Lower lobe of right lung (tissue), 2 donors: Measurements from ENCODE around the gene RGMA. TPM values are rescaled to one million over a fixed set of nuclear protein-coding genes. Genes with fewer than 3 reads are reported as not detected.

ENCODE experiments used
- ATAC-seq, 2 donors: fragments of 200-7000 bp; cut with Tn5 transposase; one replicate each; pipeline ENCODE4 v1.9.1; 2020 to 2022; ENCODE audit warnings: mild to moderate bottlenecking in 2 of 2, moderate library complexity in 2 of 2
- DNase-seq: peaks from one replicate; pipeline ENCODE4 v3.0.0-alpha.2; 2020
- H3K27ac ChIP-seq: fragments of 200-600 bp; one replicate; pipeline ENCODE4 v1.8.0; 2022
- H3K27me3 ChIP-seq: fragments of 200-600 bp; one replicate; pipeline ENCODE4 v1.8.0; 2022; ENCODE audit warnings: low read depth
- H3K36me3 ChIP-seq: fragments of 200-600 bp; one replicate; pipeline ENCODE4 v1.8.0; 2022; ENCODE audit warnings: mild to moderate bottlenecking
- H3K4me1 ChIP-seq: fragments of 200-600 bp; one replicate; pipeline ENCODE4 v1.8.0; 2022
- H3K4me3 ChIP-seq: fragments of 200-600 bp; one replicate; pipeline ENCODE4 v1.8.0; 2022; ENCODE audit warnings: mild to moderate bottlenecking
- H3K9me3 ChIP-seq: fragments of 200-600 bp; one replicate; pipeline ENCODE4 v1.8.0; 2022
- CTCF ChIP-seq: fragments of 200-600 bp; IDR thresholded peaks from one replicate; pipeline ENCODE4 v1.8.0; 2022; ENCODE audit warnings: antibody characterized with exemption, mild to moderate bottlenecking
- intact Hi-C: fragments of 100-400 bp; cut with DNase I; formaldehyde crosslinking; loops from one replicate; pipeline ENCODE4 v1.11.0; 2022
- total RNA-seq: library from RNA; stranded (reverse); fragmentation: NEBNext Ultra II Directional; extraction: Animal tissue kit (Norgen Biotek cat#: 25700); gene quantifications from one replicate; pipeline ENCODE4 v1.2.1, GENCODE V29; 2021
- donor health status: DM: no; HTN: yes; CAD: no; lungs with severe emphysema.

RGMA gene
- total RNA-seq, 1 donor from 2014 or later: 9.7 TPM

GRCh38 chr15:93030430-93031102 lies 58.4 kb downstream of the RGMA start:
- TF ChIP-seq CTCF: peak; percentile 85
- Histone ChIP-seq H3K27ac (peak overlapping the region; percentile 80), H3K36me3 (peaks cover 20% of the 10 kb centered on the region), H3K4me1 (peaks cover 54% of the 10 kb centered on the region), H3K4me3 (no peak overlapping the region), H3K9me3 (no peaks in the 10 kb centered on the region), H3K27me3 (no peaks in the 10 kb centered on the region)
- intact Hi-C loops: no loop called here
- ATAC-seq (peak; percentile 73 to 76), DNase-seq (peak; percentile 74)

GRCh38 chr15:93029836-93030429 lies 59.1 kb downstream of the RGMA start:
- intact Hi-C loops: no loop called here
- no peaks in the 10 kb centered on the region for H3K27me3 ChIP-seq
- DNase-seq: no peak
- ATAC-seq: peak; percentile 29 to 43
- no peak for TF ChIP-seq CTCF
- no peaks in the 10 kb centered on the region for H3K9me3 ChIP-seq
- H3K27ac ChIP-seq: peak overlapping the region; percentile 80
- no peak overlapping the region for H3K4me3 ChIP-seq
- peaks cover 60% of the 10 kb centered on the region for H3K4me1 ChIP-seq
- peaks cover 26% of the 10 kb centered on the region for H3K36me3 ChIP-seq

GRCh38 chr15:93029214-93029835 lies 59.7 kb downstream of the RGMA start:
- TF ChIP-seq CTCF: no peak
- peak; percentile 2 to 4 for ATAC-seq
- no peak for DNase-seq
- H3K9me3 ChIP-seq: no peaks in the 10 kb centered on the region
- peaks cover 32% of the 10 kb centered on the region for H3K36me3 ChIP-seq
- intact Hi-C loops: no loop called here
- H3K4me3 ChIP-seq: no peak overlapping the region
- H3K27ac ChIP-seq: peak overlapping the region; percentile 80
- peaks cover 60% of the 10 kb centered on the region for H3K4me1 ChIP-seq
- H3K27me3 ChIP-seq: no peaks in the 10 kb centered on the region

GRCh38 chr15:93028632-93029213 lies 60.3 kb downstream of the RGMA start:
- peaks cover 38% of the 10 kb centered on the region for H3K36me3 ChIP-seq
- ATAC-seq (peak; percentile 81), DNase-seq (peak; percentile 91)
- intact Hi-C loops: no loop called here
- no peaks in the 10 kb centered on the region for H3K27me3 ChIP-seq
- no peaks in the 10 kb centered on the region for H3K9me3 ChIP-seq
- H3K4me1 ChIP-seq: peaks cover 60% of the 10 kb centered on the region
- peak overlapping the region; percentile 80 for H3K27ac ChIP-seq
- no peak overlapping the region for H3K4me3 ChIP-seq
- TF ChIP-seq CTCF: no peak

GRCh38 chr15:93028111-93028631 lies 60.8 kb downstream of the RGMA start:
- DNase-seq (no peak), ATAC-seq (peak in 1 of 2 donors; percentile 0)
- intact Hi-C loops: no loop called here
- no peak overlapping the region for H3K4me3 ChIP-seq
- no peaks in the 10 kb centered on the region for H3K9me3 ChIP-seq
- peaks cover 60% of the 10 kb centered on the region for H3K4me1 ChIP-seq
- H3K36me3 ChIP-seq: peaks cover 44% of the 10 kb centered on the region
- no peak for TF ChIP-seq CTCF
- no peaks in the 10 kb centered on the region for H3K27me3 ChIP-seq
- H3K27ac ChIP-seq: peak overlapping the region; percentile 80
